GM19023 (cell line): ENCODE data around the gene OSGIN1.
A peak's percentile ranks its signal among the peaks of the same experiment; 100 is the strongest.

Experiments
- ATAC-seq: cut with Tn5 transposase; IDR thresholded peaks from one replicate; pipeline ENCODE4 v1.9.1; 2021; ENCODE audit warnings: mild to moderate bottlenecking, moderate library complexity; ENCODE audit not compliant: unreplicated experiment

OSGIN1 gene

GRCh38 chr16:83956336-83957289 is 3.6 kb downstream of the OSGIN1 start:
- ATAC-seq, result peak; percentile 48

GRCh38 chr16:83957296-83957855 is 4.3 kb downstream of the OSGIN1 start:
- ATAC-seq, result no peak

- no peak for ATAC-seq
Observed at GRCh38 chr16:83958137-83958845, 5.3 kb downstream of the OSGIN1 start.

- ATAC-seq, result no peak
Observed at GRCh38 chr16:83958846-83959565, 6.0 kb downstream of the OSGIN1 start.

GRCh38 chr16:83959656-83960434 is 6.8 kb downstream of the OSGIN1 start:
- ATAC-seq, result no peak

- ATAC-seq, result no peak
Observed at GRCh38 chr16:83960521-83961249, 7.6 kb downstream of the OSGIN1 start.

GRCh38 chr16:83961591-83961990 is 8.6 kb downstream of the OSGIN1 start:
- ATAC-seq, result no peak

GRCh38 chr16:83963277-83964119 is 10.5 kb downstream of the OSGIN1 start:
- ATAC-seq, result no peak

GRCh38 chr16:83964684-83965443 is 11.8 kb downstream of the OSGIN1 start:
- ATAC-seq, result no peak

- ATAC-seq, result no peak
Observed at GRCh38 chr16:83965444-83966152, 12.6 kb downstream of the OSGIN1 start.

GRCh38 chr16:83966153-83966696 is 13.2 kb downstream of the OSGIN1 start:
- ATAC-seq, result no peak

GRCh38 chr16:83967091-83967490 is 14.1 kb downstream of the OSGIN1 start:
- no peak for ATAC-seq

GRCh38 chr16:83967838-83968305 is 14.8 kb downstream of the OSGIN1 start, which contains the start of gene NECAB2:
TSS of gene NECAB2 (plus strand) at chr16:83968244. CDS start at chr16:83968649, 405 bp downstream.
- no peak for ATAC-seq

- ATAC-seq, result no peak
Observed at GRCh38 chr16:83968306-83968851, 15.3 kb downstream of the OSGIN1 start.

- no peak for ATAC-seq
Observed at GRCh38 chr16:83968891-83969649, 16.0 kb downstream of the OSGIN1 start.
